T-helper 2 cell treated with Interferon-gamma antibody and Interleukin-4, amounts not matched to agents 5 μg/mL and 100 μg/mL, for 36 hours (primary cell): ENCODE results near the gene TEKT2.

ENCODE experiments used
- DNase-seq: peaks from one replicate; pipeline ENCODE4 v3.0.0; 2021; ENCODE audit warnings: low spot score
- H3K27ac Mint-ChIP-seq: one replicate; pipeline ENCODE4 v1.8.0; 2021; ENCODE audit warnings: mild to moderate bottlenecking, mixed read lengths
- H3K27me3 Mint-ChIP-seq: one replicate; pipeline ENCODE4 v1.8.0; 2021; ENCODE audit warnings: low read depth, mixed read lengths
- H3K36me3 Mint-ChIP-seq: one replicate; pipeline ENCODE4 v1.8.0; 2021; ENCODE audit warnings: low read depth, mixed read lengths
- H3K4me1 Mint-ChIP-seq: one replicate; pipeline ENCODE4 v1.8.0; 2021; ENCODE audit warnings: low read depth, mixed read lengths
- H3K4me3 Mint-ChIP-seq: one replicate; pipeline ENCODE4 v1.8.0; 2022; ENCODE audit warnings: mild to moderate bottlenecking, moderate library complexity, mixed read lengths
- H3K9me3 Mint-ChIP-seq: one replicate; pipeline ENCODE4 v1.8.0; 2021; ENCODE audit warnings: mixed read lengths

The TEKT2 gene

DNA sequence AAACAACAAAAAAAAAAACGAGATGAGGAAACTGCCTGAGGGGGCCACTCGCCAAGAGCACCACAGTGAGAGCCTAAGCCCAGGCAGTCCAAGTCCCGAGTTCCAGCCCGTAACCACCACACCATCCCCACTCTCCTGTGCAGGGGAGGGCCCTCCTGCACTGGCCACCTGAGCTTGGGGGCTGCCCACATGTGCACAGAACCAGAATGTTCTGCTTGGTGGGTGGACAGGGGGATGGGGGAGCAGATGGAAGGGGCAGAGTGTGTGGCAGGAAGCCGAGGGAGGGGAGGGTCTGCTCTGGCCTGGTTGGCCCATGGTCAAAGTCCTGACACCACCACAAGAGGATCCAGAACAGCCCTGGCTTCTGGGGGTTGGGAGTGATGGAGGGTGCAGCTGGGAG is 22.4 kb downstream of the TEKT2 start:
- no peaks in the 10 kb centered on the region for H3K27me3 Mint-ChIP-seq
- no peaks in the 10 kb centered on the region for H3K9me3 Mint-ChIP-seq
- DNase-seq, result no peak

DNA sequence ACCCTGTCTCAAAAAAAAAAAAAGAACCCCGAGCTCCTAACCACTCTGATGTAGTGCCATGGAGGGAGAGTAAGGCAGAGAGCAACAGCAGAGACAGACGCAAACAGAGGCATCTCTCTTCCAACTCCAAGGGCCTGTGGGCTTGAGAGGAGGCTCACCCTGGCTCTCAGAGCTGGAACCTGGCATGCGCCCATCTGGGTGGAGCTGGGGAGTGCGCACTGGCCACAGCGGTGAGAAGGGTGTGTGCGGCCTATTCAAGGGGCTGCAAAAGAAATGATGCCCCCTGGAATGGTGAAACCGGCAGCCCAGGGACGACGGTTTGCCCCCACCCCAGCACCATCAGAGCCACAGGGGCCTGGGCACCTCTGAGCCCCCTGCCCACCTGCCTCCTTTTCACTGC is 23.5 kb downstream of the TEKT2 start:
- H3K27ac Mint-ChIP-seq, result no peak overlapping the region
- no peaks in the 10 kb centered on the region for H3K36me3 Mint-ChIP-seq
- H3K4me3 Mint-ChIP-seq, result no peak overlapping the region
- H3K9me3 Mint-ChIP-seq, result no peaks in the 10 kb centered on the region
- no peak for DNase-seq
- no peaks in the 10 kb centered on the region for H3K27me3 Mint-ChIP-seq
- peaks cover 16% of the 10 kb centered on the region for H3K4me1 Mint-ChIP-seq

More for the DNA sequence above, 22.4 kb downstream of the TEKT2 start:
- H3K27ac Mint-ChIP-seq, result no peak overlapping the region
- H3K4me1 Mint-ChIP-seq, result peaks cover 14% of the 10 kb centered on the region
- no peaks in the 10 kb centered on the region for H3K36me3 Mint-ChIP-seq
- no peak overlapping the region for H3K4me3 Mint-ChIP-seq

DNA sequence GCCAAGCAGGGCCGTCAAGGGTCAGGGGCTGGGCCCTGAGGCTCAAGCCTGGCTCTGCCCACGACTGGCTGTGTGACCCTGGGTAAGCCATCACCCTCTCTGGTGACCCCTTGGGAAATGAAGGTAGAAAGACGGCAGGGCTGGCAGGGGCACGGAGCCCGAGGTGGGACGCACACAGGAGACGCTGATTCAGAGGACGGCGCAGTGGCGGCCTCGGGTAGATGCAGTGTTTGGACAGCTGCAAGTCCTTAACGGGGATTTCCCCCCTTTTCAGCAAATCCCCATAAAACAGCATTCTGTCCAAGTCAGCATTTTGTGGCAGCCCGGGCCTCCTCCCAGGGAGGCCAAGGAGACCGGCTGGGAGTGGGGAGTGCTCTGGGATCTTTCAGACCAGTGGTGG is 24.4 kb downstream of the TEKT2 start:
- Mint-ChIP-seq H3K9me3 (no peaks in the 10 kb centered on the region), H3K27ac (no peak overlapping the region), H3K4me3 (no peak overlapping the region), H3K4me1 (peaks cover 17% of the 10 kb centered on the region), H3K36me3 (no peaks in the 10 kb centered on the region), H3K27me3 (no peaks in the 10 kb centered on the region)
- no peak for DNase-seq

DNA sequence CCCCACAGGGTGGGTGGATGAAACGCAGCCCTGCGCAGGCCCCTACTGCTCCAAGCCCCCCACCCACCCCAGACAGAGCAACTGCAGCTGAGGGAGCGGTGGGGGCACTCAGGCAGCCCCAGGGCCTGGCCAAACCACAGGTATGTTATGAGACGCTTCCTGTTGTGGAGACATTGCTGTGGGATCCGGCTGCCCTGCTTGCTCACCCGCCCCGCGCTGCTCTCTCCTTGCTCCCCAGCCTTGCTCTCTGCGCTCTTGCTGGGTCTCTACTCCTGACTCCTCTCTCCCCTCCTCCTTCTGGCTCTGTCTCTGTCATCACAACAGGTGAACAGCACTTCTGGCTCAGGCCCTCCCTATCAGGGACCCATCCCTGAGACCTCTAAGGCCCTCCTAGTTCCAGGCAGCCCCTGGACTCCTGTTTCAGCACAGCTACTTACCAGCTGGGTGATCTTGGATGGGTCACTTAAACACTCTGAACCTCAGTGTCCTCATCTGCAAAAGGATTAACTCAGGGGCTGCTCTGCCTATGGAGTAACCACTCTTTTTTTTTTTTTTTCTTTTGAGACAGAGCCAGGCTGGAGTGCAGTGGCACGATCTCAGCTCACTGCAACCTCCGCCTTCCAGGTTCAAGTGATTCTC is 25.3 kb downstream of the TEKT2 start:
- Mint-ChIP-seq H3K36me3 (no peaks in the 10 kb centered on the region), H3K9me3 (no peaks in the 10 kb centered on the region), H3K4me3 (peak overlapping the region; percentile 30), H3K27me3 (no peaks in the 10 kb centered on the region), H3K4me1 (peaks cover 17% of the 10 kb centered on the region), H3K27ac (peak overlapping the region; percentile 71)
- no peak for DNase-seq

DNA sequence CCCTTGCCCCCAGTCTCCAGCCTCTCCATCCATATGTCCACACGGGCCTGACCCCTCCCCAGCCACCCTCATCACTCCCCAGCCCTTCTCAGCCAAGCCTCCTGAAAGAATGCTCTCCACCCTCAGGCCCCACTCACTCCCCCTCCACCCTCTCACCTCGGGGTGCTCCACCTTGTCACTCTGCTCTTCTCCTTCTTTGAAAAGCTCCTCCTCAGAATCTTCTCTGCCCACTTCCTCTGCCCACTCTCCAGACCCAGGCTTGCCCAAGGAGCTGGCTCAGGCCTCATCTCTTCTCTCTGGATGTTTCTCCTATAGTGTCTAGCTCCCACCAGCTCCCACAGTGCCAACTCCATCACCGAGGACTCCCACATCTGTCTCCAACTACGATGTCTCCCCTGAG is 27.3 kb downstream of the TEKT2 start:
- Mint-ChIP-seq H3K9me3 (no peaks in the 10 kb centered on the region), H3K27ac (peak overlapping the region; percentile 64), H3K4me1 (peaks cover 17% of the 10 kb centered on the region), H3K4me3 (no peak overlapping the region), H3K27me3 (no peaks in the 10 kb centered on the region), H3K36me3 (no peaks in the 10 kb centered on the region)
- no peak for DNase-seq

DNA sequence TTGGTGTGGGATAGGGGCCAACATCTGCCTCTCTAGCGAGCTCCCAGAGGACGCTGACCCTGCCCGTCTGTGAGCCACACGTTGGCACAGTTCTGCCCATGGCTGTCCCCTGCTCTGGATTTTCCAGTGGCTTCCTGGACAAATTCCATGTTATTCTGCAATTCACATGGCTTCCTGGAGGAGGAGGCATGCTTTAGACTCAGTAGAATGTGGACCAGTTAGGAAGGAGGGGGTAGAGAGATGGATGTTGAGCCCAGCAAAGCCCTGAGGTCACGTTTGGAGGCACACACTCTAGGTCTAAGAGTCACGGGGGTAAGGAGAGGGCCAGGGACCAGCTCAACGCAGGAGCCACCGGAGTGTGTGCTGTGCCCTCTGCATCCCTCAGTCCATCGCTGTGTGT is 28.9 kb downstream of the TEKT2 start:
- Mint-ChIP-seq H3K27me3 (peaks cover 2% of the 10 kb centered on the region), H3K9me3 (no peaks in the 10 kb centered on the region), H3K27ac (no peak overlapping the region), H3K4me3 (no peak overlapping the region), H3K36me3 (no peaks in the 10 kb centered on the region), H3K4me1 (peaks cover 17% of the 10 kb centered on the region)
- no peak for DNase-seq

DNA sequence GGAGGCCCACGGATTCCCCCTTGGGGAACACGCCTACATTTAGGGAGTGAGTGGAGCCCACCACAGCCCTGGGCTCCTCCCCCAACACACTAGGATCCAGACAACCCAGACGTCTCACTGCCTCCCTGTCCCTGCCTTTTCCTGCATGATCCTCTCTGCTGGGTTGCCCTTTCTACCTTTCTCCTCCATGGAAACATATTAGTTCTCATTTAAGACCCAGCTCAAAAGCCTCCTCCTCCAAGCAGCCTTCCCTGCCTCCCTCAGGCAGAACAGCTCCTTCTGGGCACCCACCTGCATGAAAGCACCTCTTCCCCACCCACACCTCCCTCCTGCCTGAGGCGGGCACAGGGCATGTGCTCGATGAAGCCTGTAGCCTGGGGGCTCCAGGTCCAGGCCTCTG is 30.5 kb downstream of the TEKT2 start:
- H3K27ac Mint-ChIP-seq, result no peak overlapping the region
- DNase-seq, result no peak
- peaks cover 2% of the 10 kb centered on the region for H3K27me3 Mint-ChIP-seq
- no peak overlapping the region for H3K4me3 Mint-ChIP-seq
- no peaks in the 10 kb centered on the region for H3K36me3 Mint-ChIP-seq
- H3K4me1 Mint-ChIP-seq, result peaks cover 9% of the 10 kb centered on the region
- no peaks in the 10 kb centered on the region for H3K9me3 Mint-ChIP-seq

DNA sequence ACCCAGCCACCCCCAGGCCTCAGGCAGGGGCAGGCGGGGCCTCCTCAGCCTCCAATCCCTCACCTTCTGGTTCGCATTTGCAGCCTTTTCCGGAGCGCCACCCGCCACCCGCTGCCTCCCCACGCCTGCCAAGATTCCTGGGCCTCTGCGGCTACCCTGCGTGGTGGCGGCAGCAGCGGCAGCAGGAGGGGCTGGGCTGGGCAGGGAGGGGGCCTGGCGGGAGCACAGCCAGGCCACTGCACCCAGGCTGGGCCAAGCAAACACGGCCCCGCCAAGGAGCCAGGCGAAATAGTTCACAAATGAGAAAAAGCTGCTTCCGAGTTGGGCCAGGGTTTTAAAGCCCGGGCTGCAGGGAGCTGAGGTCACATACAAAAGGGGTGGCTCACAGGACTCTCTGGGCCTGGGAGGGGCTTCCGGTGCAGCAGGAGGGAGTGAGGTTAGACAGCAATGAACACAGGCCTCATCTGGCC is 31.3 kb downstream of the TEKT2 start:
- H3K4me1 Mint-ChIP-seq, result peaks cover 7% of the 10 kb centered on the region
- DNase-seq, result no peak
- peaks cover 2% of the 10 kb centered on the region for H3K27me3 Mint-ChIP-seq
- H3K4me3 Mint-ChIP-seq, result no peak overlapping the region
- no peaks in the 10 kb centered on the region for H3K9me3 Mint-ChIP-seq
- no peak overlapping the region for H3K27ac Mint-ChIP-seq
- H3K36me3 Mint-ChIP-seq, result no peaks in the 10 kb centered on the region

DNA sequence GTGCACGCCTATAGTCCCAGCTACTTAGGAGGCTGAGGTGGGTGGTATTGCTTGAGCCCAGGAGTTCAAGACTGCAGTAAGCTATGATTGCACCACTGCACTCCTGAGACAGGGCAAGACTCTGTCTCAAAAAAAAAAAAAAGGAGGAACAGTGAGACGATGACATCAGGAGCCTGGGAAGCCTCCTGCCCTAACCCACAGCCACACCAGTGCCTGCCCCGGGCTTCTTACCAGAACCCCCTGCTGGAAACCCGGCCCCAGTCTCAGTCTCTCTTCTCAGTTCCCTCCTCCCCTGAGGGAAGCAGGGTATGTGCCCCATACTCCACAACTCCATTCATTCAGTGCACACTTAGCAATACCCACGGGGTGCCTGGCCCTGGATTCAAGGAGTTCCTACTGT is 32.0 kb downstream of the TEKT2 start:
- DNase-seq, result no peak
- Mint-ChIP-seq H3K27ac (no peak overlapping the region), H3K4me3 (no peak overlapping the region), H3K36me3 (no peaks in the 10 kb centered on the region), H3K4me1 (peaks cover 6% of the 10 kb centered on the region), H3K9me3 (no peaks in the 10 kb centered on the region), H3K27me3 (peaks cover 2% of the 10 kb centered on the region)

DNA sequence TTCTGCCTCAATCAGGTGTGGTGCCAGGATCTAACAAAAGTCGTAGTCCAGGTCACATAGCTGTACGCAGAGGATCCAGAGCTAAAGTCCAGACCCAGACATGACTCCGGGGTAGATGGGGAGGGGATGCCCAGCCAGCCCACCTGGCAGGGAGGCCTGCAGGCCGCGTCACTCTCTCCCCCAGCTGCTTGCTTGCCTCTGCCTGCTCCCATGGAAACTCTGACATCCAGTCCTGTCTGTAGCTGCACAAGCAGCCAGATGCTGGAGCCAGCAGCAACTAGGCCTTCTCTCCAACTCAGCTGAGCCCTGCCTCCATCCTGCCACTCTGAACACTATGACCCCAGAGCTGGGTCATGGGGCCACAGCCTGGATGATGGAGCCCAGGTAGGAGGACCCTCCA is 33.0 kb downstream of the TEKT2 start:
- no peak overlapping the region for H3K27ac Mint-ChIP-seq
- H3K9me3 Mint-ChIP-seq, result no peaks in the 10 kb centered on the region
- H3K4me1 Mint-ChIP-seq, result peaks cover 2% of the 10 kb centered on the region

DNA sequence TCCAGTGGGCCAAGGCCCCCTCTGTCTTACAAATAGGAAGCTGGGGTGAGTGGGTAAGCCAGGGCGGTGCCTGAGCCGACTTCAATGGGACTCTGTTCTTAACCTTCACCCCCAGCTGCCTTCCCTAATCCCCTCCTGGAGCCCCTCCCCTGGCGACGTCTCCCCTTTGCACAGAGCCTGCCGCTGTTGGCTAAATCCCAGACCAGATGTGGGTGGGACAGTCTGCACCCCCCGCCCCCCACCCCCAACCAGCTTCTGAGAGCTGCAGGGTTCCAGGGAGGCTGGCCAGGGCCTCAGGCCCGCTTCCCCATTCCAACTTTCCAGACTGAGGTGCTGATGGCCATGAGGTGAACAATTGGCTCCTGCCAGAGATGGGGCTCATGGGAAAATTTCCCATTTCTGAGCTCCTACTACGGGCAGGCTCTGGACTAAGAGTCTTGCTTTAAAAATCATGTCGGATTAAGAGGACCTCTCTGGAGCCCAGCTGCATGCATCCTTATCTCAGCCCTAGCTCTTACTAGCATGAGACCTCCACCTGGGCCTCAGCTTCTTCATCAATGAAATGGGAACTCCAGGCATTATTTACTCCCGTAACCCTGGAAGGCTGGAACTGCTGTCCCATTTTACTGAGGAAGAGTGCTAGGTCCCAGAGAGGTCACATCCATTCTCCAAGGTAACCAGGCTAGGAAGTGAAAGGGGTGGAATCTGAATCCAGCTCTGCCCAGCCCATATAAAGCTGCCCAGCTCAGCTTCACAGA is 34.7 kb downstream of the TEKT2 start:
- peaks cover 22% of the 10 kb centered on the region for H3K27me3 Mint-ChIP-seq
- no peaks in the 10 kb centered on the region for H3K36me3 Mint-ChIP-seq
- DNase-seq, result no peak
- H3K27ac Mint-ChIP-seq, result no peak overlapping the region
- H3K4me3 Mint-ChIP-seq, result no peak overlapping the region
- peaks cover 9% of the 10 kb centered on the region for H3K4me1 Mint-ChIP-seq
- H3K9me3 Mint-ChIP-seq, result no peaks in the 10 kb centered on the region

More for the DNA sequence above, 33.0 kb downstream of the TEKT2 start:
- H3K27me3 Mint-ChIP-seq, result peaks cover 4% of the 10 kb centered on the region
- no peak for DNase-seq
- H3K4me3 Mint-ChIP-seq, result no peak overlapping the region
- no peaks in the 10 kb centered on the region for H3K36me3 Mint-ChIP-seq

DNA sequence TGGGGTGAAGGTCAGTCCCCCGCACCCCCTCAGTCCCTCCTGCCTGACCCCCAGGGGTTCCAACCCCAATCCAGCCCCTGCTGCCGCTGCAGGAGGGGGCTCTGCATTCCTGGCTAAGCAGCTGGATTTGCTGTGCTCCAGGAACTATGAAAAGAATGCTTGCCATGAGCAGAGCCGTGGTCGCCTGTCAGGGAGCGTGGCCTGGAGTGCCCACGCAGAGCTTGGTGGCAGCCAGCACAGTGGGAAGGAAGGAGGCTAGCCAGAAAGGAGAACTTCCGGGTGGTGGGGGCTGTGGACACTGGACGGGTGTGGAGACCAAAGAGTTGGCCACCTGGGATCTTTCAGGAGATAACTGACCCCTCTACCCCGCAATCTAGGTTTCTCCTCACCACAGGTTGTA is 35.6 kb downstream of the TEKT2 start:
- no peak for DNase-seq

DNA sequence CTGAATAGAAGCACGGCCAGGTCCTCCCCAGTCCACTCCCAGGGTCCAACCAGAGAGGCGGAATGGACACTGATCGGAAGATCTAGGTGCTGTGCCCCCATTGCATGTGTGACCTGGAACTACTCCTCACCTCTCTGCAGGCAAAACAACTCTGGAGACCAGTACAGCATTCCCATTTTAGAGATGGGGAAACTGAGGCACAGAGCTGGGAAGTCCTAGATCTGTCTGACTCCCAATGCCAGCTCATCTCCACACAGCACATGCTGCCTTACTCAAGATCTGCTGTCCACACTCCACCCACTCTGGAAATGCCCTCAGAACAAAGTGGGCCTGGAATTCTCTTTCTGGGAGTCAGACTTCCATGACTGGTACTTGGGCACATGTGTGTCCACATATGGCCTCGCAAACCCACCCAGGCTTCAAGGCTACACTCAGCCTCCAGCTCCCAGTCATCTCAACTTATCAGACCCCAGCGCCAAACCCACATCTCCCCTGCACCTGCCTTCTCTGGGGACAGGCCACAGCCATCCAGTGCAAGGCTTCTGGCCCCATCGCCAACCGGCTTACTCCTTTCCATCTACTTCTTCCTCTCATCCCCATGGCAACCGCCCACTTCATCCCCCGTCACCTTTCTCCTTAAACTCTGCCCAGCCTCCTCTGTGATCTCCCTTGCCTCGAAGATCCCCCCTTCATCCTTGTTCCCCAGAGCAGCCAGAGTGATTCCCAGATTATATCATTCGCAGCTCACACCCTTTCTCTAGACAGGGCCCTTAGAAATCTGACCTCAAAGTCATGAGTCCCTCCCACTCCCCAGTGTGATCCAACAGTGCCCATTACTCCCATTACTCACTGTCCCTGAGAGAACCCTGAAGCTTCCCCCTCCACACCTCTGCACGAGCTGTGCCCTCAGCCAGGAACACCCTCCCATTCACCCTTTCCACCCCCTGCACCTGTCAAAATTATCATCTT is 38.5 kb downstream of the TEKT2 start:
- no peaks in the 10 kb centered on the region for H3K36me3 Mint-ChIP-seq
- H3K27me3 Mint-ChIP-seq, result peaks cover 41% of the 10 kb centered on the region
- peaks cover 14% of the 10 kb centered on the region for H3K4me1 Mint-ChIP-seq
- no peak overlapping the region for H3K27ac Mint-ChIP-seq
- H3K9me3 Mint-ChIP-seq, result no peaks in the 10 kb centered on the region
- H3K4me3 Mint-ChIP-seq, result no peak overlapping the region
- no peak for DNase-seq

More for the DNA sequence above, 35.6 kb downstream of the TEKT2 start:
- Mint-ChIP-seq H3K4me3 (no peak overlapping the region), H3K9me3 (no peaks in the 10 kb centered on the region), H3K27ac (no peak overlapping the region), H3K4me1 (peaks cover 9% of the 10 kb centered on the region), H3K36me3 (no peaks in the 10 kb centered on the region), H3K27me3 (peaks cover 29% of the 10 kb centered on the region)

DNA sequence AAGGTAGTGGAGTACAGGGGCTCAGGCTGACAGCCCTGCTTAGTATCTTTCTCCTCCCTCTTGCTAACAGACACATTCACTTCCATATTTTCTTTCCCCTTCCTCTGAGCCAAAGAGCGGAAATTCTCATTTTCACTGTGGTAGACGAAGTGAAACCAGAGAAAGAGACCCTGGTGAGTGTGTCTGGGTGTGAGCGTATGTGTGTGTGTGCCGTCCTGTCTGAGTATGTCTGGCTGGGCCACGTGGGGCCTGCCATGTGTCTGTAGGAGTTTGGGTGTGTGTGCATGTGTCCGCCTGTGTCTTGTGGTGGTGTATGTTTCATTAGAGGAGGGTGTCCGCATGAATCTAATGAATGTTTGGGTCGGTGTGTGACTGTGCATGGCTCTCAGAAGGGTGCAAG is 39.5 kb downstream of the TEKT2 start:
- no peak overlapping the region for H3K4me3 Mint-ChIP-seq
- H3K9me3 Mint-ChIP-seq, result no peaks in the 10 kb centered on the region
- no peak for DNase-seq
- H3K4me1 Mint-ChIP-seq, result peaks cover 14% of the 10 kb centered on the region
- peaks cover 41% of the 10 kb centered on the region for H3K27me3 Mint-ChIP-seq
- no peaks in the 10 kb centered on the region for H3K36me3 Mint-ChIP-seq
- no peak overlapping the region for H3K27ac Mint-ChIP-seq
